IPS-20b (cell line): ENCODE data around the gene FARP2.

Experiments used
- H3K27ac ChIP-seq: one replicate; pipeline ENCODE4 v1.5.1; 2013; ENCODE audit warnings: low read length
- H3K27me3 ChIP-seq: 2 replicates; pipeline ENCODE4 v1.6.1; 2013; ENCODE audit warnings: mild to moderate bottlenecking, low read length, inconsistent platforms; ENCODE audit not compliant: insufficient read depth
- H3K36me3 ChIP-seq: 2 replicates; pipeline ENCODE4 v1.6.1; 2013; ENCODE audit warnings: low read depth, mild to moderate bottlenecking, inconsistent platforms, low read length, moderate library complexity; ENCODE audit not compliant: insufficient read depth
- H3K4me1 ChIP-seq: 2 replicates; pipeline ENCODE4 v1.6.1; 2013; ENCODE audit warnings: mild to moderate bottlenecking, control low read depth, inconsistent platforms, low read length, moderate library complexity; ENCODE audit not compliant: insufficient read depth
- H3K4me3 ChIP-seq: 2 replicates; pipeline ENCODE4 v1.5.1; 2013; ENCODE audit warnings: mild to moderate bottlenecking, low read length, inconsistent platforms
- H3K9ac ChIP-seq: 2 replicates; pipeline ENCODE4 v1.6.1; 2013; ENCODE audit warnings: low read depth, mild to moderate bottlenecking, inconsistent platforms, low read length, moderate library complexity
- H3K9me3 ChIP-seq: 2 replicates; pipeline ENCODE4 v1.6.1; 2013; ENCODE audit warnings: mild to moderate bottlenecking, low read depth, low read length, inconsistent platforms; ENCODE audit not compliant: insufficient read depth

FARP2 gene

DNA sequence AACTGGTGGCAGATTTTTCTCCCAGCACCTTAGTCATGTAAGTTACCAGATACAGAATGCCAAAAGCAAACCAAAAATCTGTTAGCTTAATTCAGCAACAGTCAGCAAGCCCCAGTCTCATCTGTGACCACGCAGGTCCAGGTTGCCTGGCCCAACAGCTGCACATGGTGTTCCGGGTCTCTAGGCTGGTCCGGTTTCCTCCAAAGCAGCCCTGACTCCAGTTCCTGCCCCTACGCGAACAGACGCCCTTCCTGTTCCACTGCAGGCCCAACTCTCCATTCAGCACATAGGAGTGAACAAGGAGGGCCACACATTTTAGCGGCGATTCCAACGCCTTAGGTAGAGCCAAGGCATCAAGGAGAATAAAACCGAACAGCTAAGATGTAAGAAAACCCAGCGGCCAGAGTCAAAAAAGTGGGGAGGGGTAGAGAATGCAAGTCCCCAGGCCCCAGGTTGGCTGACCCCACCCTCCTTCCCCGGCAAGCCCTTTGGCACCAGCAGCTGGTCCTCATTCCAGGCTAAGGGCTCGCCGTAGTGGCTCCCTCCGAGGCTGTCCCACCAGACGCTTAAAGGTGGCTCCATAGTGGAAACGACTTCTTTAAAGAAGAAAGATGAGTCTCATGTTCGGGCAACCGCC, 150.8 kb downstream of the FARP2 start:
- no peak overlapping the region for H3K27ac ChIP-seq
- H3K36me3 ChIP-seq, result no peaks in the 10 kb centered on the region; the same call in 1 of the 2 replicates

GRCh38 chr2:241507430-241508239, 151.6 kb downstream of the FARP2 start:
- Histone ChIP-seq H3K27ac (no peak overlapping the region), H3K4me3 (peak overlapping the region; percentile 87), H3K4me1 (peaks cover 3% of the 10 kb centered on the region), H3K9me3 (no peaks in the 10 kb centered on the region), H3K9ac (peak overlapping the region; percentile 78; the same call in 1 of the 2 replicates), H3K27me3 (peaks cover 12% of the 10 kb centered on the region), H3K36me3 (no peaks in the 10 kb centered on the region; the same call in 1 of the 2 replicates)

More for the DNA sequence above, 150.8 kb downstream of the FARP2 start:
- H3K27me3 ChIP-seq, result peaks cover 12% of the 10 kb centered on the region
- peak overlapping the region; percentile 78; the same call in 1 of the 2 replicates for H3K9ac ChIP-seq
- H3K4me1 ChIP-seq, result peaks cover 3% of the 10 kb centered on the region
- peak overlapping the region; percentile 87 for H3K4me3 ChIP-seq
- no peaks in the 10 kb centered on the region for H3K9me3 ChIP-seq

DNA sequence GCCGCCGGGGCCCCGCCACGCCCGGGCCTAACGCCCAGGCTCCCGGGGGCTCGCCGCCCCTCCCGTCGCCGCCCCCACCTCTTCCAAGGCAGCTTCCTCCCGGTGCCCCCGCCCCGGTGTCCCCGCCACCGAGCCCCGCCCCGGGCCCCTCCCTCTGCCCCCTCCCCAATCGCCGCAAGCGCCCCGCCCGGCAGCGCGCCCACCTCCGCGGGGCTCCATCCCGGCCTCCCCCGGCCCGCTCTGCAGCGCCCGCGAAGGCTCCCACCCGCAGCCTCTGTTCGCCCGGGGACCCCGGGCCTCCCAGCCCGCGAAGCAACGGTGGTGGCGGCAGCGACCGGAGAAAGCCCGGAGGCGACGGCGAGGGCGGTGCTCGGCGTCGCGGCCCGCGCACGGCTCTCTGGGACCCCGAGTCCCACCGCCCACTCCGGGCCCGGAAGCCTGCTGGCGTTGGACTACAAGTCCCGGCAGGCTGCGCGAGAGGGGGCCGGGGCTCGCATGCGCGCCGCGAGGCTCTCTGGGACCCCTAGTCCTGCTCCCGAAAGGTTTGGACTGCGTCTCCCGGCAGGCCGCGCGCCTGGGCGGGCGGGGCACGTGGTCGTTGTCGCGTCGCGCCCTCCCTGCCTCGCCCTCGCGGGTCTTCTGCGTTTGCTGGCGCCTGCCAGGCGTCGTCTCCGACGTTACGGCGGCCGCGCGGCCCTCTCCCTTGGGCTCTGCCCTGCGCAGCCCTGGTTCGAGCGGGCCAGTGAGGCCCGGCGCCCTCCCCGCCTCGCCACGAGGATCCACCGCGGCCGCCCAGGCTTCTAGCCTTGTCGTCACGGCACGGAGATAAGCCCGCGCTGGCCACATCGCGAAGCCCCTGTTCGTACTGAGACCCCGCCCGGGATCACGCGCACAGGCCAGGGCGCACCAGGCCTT, 152.4 kb downstream of the FARP2 start, which contains the start of gene STK25:
STK25 (minus strand) TSS at position 345 of the 915 bp plus-strand sequence. CDS start 549 bp downstream, outside the sequence.
- Histone ChIP-seq H3K4me3 (peak within 1 kb of the TSS; percentile 87), H3K9ac (peak within 1 kb of the TSS; percentile 78), H3K36me3 (no peaks in the 10 kb centered on the region; the same call in 1 of the 2 replicates), H3K9me3 (no peaks in the 10 kb centered on the region), H3K27ac (no peak within 1 kb of the TSS), H3K4me1 (peaks cover 3% of the 10 kb centered on the region), H3K27me3 (peaks cover 12% of the 10 kb centered on the region)

DNA sequence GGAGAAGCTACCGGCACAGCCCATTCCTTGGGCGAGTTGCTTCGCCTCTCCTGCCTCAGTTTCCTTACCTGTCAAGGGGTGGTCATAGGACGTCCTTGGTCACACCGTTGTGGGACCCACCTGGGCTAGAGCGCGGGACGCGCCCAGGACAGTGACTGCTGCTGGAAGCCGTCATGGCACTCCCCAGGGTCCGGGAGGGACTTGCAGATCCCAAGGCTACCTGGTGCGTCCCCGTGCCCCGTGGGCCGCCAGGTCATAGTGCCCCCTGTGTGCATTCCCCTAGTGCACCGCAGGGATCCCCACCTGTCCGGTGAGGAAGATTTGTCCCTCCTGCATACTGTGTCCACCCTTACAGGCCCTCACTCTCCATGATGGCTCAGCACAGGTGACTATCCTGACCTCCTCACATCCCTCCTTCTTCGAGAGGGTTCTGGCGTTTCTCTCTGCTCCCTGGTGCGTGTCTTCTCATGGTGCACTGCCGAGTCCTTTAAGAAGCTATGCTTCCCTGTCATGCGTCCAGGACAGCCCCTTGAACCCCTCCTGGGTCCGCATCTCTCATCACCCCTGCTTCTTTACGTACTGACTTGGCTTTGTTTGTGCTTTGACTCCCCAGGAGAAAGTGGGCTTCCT, 153.2 kb downstream of the FARP2 start:
- peaks cover 12% of the 10 kb centered on the region for H3K27me3 ChIP-seq
- no peaks in the 10 kb centered on the region for H3K9me3 ChIP-seq
- H3K27ac ChIP-seq, result no peak overlapping the region
- peak overlapping the region; percentile 71 for H3K9ac ChIP-seq
- H3K4me3 ChIP-seq, result peak overlapping the region; percentile 87
- peaks cover 3% of the 10 kb centered on the region for H3K4me1 ChIP-seq
- H3K36me3 ChIP-seq, result no peaks in the 10 kb centered on the region

DNA sequence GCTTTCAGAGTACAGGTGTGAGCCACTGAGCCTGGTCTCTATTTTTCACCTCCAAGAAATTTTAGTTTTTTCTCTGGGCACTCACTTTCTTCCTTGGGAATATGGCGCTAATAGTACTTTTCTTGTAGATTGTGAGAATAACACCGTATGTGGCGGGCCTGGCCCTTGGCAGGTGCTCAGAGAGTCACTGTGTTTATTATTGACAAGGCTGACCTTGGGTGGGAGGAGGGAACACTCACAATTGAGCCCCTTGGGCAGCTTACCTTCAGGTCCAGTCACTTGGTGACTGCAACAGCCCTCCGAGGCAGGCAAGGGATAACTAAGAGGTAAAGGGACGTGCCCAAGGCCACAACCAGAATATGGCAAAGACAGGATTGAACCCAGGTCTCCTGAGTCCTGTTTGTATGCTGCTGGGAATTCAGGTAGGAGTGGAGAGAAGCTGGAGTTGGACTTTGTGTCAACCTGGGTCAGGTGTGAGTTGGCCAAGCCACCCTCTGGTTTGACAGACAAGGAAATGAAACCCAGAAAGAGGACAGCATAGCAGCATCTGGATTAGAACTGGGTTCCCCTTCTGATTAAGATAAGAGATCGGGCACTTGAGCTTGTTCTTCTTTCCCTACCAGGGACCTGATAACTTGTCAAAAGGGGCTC, 155.1 kb downstream of the FARP2 start:
- Histone ChIP-seq H3K9me3 (no peaks in the 10 kb centered on the region), H3K27me3 (peaks cover 12% of the 10 kb centered on the region), H3K9ac (no peak overlapping the region), H3K36me3 (no peaks in the 10 kb centered on the region), H3K4me1 (peaks cover 3% of the 10 kb centered on the region; the same call in 1 of the 2 replicates), H3K4me3 (no peak overlapping the region), H3K27ac (no peak overlapping the region)

DNA sequence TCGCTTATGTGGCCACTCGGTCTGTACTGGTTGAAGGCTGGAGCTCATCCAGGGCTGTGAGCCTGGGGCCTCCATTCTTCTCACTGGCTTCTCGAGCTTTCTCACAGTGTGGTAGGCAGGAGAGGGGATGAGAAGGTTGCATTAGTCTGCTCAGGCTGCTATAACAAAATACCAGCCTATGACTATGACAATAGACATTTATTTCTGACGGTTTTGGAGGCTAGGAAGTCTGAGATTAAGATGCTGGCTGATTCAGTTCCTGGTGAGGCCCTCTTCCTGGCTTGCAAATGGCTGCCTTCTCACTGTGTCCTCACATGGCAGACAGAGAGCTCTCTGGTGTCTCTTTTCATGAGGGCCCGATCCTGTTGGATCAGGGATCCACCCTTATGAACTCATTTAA, 158.5 kb downstream of the FARP2 start:
- Histone ChIP-seq H3K27ac (no peak overlapping the region), H3K36me3 (no peaks in the 10 kb centered on the region), H3K9ac (no peak overlapping the region), H3K27me3 (peaks cover 5% of the 10 kb centered on the region; the same call in 1 of the 2 replicates), H3K4me1 (no peaks in the 10 kb centered on the region), H3K4me3 (no peak overlapping the region), H3K9me3 (no peaks in the 10 kb centered on the region)

DNA sequence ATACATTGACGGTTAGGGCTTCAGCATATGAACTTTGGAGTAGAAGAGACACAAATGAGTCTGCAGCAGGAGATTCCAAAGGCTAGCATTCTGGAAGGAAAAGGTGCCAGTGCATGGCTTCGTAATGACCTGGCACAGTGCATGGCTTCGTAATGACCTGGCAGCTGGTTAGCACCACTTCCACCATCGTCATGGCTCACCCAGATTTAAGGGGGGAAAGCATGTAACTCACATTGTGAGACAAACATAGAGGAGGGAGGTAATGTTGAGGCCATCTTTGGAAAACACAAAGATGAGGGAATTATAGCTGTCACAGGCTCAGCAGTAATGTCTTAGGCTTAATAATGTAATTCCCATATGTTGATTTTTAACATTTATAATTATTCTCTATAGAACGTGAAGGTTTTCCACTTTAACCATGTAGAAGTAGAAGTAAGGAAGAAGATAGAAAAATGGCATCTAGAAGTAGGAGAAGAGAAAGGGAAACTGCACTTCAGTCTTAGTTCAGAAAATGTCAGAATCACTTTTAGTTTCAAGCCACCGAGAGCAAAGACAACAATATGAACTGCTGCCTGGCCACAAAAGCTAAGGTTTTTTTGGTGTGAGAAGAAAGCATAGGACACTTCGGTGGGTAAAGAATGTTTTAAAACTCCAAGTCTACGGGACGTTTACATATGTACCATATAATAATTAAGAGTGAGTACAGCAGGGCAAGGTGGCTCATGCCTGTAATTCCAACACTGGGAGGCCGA, 159.1 kb downstream of the FARP2 start:
- H3K4me3 ChIP-seq, result no peak overlapping the region
- H3K9me3 ChIP-seq, result no peaks in the 10 kb centered on the region
- no peak overlapping the region for H3K9ac ChIP-seq
- no peak overlapping the region for H3K27ac ChIP-seq
- H3K27me3 ChIP-seq, result no peaks in the 10 kb centered on the region
- no peaks in the 10 kb centered on the region for H3K4me1 ChIP-seq
- H3K36me3 ChIP-seq, result no peaks in the 10 kb centered on the region

DNA sequence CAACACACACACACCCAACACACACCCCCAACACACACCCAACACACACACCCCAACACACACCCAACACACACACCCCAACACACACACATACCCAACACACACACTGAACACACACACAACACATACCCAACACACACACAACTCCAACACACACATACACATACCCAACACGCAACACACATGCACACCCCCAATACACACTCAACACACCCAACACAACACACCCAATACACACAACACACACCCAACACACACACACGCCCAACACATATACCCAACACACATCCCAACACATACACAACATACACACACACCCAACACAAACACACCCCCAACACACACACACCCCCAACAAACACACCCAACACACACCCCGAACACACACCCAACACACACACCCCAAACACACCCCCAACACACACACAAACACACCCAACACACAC, 160.5 kb downstream of the FARP2 start:
- H3K27me3 ChIP-seq, result no peaks in the 10 kb centered on the region
- H3K4me3 ChIP-seq, result no peak overlapping the region
- no peaks in the 10 kb centered on the region for H3K4me1 ChIP-seq

GRCh38 chr2:241517297-241517696, 161.2 kb downstream of the FARP2 start:
- Histone ChIP-seq H3K36me3 (no peaks in the 10 kb centered on the region), H3K9me3 (no peaks in the 10 kb centered on the region), H3K4me1 (no peaks in the 10 kb centered on the region), H3K27ac (no peak overlapping the region), H3K27me3 (no peaks in the 10 kb centered on the region), H3K4me3 (no peak overlapping the region), H3K9ac (no peak overlapping the region)

More for the DNA sequence above, 160.5 kb downstream of the FARP2 start:
- Histone ChIP-seq H3K9ac (no peak overlapping the region), H3K9me3 (no peaks in the 10 kb centered on the region), H3K27ac (no peak overlapping the region), H3K36me3 (no peaks in the 10 kb centered on the region)

- no peaks in the 10 kb centered on the region for H3K27me3 ChIP-seq
- no peaks in the 10 kb centered on the region for H3K4me1 ChIP-seq
Observed at GRCh38 chr2:241519669-241520068, 163.6 kb downstream of the FARP2 start.

More at GRCh38 chr2:241519669-241520068, 163.6 kb downstream of the FARP2 start:
- Histone ChIP-seq H3K4me3 (no peak overlapping the region), H3K36me3 (no peaks in the 10 kb centered on the region), H3K9ac (no peak overlapping the region), H3K27ac (no peak overlapping the region), H3K9me3 (no peaks in the 10 kb centered on the region)
